HG03378 (cell line): ENCODE measurements around the gene CTDSPL2.
"Not testable (repeated sequence)": the region's sequence is repeated elsewhere in the genome, so short reads cannot be mapped to it uniquely, and the experiment has no call there.

ENCODE experiments used
- ATAC-seq: cut with Tn5 transposase; IDR thresholded peaks from one replicate; pipeline ENCODE4 v1.9.1; 2021; ENCODE audit warnings: mild to moderate bottlenecking, moderate library complexity; ENCODE audit not compliant: unreplicated experiment

Gene CTDSPL2

DNA sequence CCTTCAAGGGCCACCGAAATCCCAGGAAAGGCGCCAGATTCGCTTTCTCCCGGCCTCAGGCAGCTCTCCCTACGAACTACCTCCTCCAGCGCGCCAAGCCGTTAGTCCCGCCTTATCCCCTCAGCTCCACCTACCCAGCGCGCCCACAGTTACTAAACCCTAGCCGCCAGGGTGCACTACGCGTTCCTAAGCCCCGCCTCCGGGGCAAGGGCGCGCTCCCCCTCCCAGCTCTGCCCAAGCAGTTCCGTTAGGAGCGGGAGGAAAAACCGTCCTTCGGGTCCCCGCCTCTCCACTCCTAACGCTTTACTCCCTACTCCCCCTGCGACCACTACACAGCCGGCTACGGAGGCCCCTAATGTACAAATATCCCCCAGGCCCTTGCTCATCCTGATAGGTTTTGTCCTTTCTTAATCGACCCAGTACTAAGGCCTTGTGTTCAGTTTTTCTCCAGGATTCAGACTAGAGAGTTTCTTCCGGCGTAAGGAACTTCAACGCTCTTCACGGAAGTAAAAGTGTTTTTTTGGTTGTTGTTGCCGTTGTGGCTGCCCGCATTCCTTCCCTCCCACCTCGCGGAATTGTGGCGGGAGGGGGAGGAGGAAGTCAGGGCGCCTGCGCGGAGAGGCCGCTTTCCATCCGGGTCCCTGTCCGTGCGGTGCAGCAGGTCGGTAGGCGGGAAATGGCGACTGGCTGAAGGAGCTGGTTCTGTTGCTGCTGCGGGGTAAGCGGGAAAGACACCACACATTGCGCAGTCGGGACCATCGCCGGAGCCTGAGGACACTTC is at the start of gene CTDSPL2:
Gene CTDSPL2, plus strand, starts transcription at position 655 of the 781 bp plus-strand sequence. CDS start 31,386 bp downstream, outside the sequence.
- ATAC-seq = peak; percentile 79

DNA sequence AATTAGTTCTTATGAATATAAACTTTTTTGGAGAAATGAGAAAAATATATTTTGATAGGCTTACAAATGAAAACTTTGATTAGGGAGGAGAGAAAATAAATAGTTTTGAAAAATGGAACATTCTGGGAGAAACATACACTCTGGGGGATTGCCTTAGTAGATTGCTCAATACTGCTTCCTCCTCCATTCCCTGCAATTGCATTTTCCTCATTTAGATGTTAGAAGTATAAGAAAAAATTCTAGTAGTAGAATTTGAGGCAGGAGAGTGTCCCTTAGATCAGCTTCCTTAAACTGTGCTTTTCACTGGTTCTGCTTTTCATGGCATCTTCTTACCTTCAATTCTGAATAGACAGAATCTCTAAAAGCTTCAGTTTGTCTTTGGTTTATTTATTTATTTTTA is 46.2 kb upstream of the CTDSPL2 start:
- ATAC-seq = no peak

DNA sequence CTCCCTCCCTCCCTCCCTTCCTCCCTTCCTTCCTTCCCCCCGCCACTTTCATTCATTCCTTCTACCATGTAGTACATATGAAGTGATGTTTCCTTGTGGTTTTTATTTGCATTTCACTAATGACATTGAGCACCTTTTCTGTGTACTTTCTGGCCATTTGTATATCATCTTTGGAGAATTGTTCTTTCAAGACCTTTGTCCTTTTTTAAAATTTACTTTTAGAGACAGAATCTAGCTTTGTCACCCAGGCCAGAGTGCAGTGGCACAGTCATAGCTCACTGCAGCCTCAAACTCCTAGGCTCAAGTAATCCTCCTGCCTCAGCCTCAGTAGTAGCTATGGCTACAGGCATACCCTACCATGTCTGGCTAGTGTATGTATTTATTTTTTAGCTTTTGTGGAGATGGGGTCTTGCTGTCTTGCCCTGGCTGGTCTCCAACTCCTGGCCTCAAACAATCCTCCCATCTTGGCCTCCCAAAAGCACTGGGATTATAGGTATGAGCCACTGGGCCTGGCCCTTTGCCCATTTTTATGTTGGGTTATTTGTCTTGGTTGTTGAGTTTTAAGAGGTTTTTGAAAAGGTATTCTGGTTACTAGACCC is 42.0 kb upstream of the CTDSPL2 start:
- no peak for ATAC-seq

DNA sequence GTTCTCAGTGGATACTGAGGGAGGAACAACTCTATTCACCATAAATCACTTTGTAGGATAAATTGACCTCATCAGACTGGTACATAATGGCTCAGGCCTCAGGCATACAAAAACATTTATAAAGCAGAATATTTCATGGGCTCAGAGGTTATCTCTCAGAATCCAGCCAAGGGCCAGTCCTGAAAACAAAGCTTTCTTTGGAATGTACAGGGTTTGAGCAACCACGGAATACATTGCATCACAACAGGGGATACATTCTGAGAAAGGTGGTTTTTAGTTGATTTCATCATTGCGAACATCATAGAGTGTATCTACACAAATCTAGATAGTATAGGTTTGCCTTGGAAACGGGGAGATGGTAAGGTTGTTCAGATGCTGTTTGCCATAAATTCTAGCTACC is 33.4 kb upstream of the CTDSPL2 start:
- ATAC-seq = no peak

DNA sequence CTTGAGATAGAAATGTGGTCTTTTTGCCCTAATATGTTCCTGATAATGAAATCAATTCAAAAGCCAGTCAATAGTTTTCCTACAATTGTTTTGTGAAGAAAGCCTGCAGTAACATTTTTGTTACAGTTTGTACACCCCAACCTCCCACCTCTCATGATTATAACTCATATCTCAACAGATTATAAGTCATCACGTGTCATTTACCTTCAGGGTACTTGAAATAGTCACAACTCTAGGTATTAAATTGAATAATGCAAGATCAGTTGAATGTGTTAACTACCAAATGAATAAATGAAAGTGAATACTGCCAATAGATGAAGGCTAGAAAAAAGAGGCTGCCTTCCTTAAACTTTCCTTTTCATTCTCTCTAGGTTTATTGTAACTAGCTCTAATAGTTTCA is 32.9 kb upstream of the CTDSPL2 start:
- no peak for ATAC-seq

DNA sequence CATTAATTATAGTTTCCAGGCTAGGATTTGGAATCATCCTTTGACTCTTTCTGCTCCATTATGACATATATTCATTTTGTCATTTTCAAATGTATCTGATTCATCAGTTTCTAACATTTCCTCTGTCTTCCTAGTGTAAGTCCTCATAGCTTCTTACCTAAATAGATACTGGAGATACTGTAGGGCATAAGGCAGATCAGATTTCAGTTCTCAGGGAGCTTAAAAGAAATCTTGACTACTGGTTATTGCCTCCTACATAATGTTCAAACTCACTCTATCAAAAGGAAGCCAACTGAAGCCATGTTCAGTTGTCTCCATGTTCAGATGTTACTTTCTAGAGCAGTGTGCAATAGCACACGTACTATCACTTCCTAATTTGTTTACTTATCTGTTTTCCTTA is 29.6 kb upstream of the CTDSPL2 start:
- no peak for ATAC-seq

DNA sequence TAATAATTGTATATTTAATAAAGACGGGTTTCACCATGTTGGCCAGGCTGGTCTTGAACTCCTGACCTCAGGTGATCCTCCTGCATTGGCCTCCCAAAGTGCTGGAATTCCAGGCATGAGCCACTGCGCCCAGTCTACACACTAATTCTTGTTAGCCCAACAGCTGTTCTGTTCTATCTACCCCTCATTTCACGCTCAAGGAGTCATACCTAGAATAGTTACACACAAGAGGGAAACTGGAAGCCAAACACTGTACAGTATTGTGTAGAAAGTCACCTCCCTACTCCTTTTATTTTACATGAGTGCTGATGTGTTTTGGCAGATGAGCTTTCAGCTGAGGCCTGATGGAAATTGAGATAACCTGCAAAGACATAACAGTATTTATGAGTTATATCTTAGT is 13.4 kb upstream of the CTDSPL2 start:
- no peak for ATAC-seq

DNA sequence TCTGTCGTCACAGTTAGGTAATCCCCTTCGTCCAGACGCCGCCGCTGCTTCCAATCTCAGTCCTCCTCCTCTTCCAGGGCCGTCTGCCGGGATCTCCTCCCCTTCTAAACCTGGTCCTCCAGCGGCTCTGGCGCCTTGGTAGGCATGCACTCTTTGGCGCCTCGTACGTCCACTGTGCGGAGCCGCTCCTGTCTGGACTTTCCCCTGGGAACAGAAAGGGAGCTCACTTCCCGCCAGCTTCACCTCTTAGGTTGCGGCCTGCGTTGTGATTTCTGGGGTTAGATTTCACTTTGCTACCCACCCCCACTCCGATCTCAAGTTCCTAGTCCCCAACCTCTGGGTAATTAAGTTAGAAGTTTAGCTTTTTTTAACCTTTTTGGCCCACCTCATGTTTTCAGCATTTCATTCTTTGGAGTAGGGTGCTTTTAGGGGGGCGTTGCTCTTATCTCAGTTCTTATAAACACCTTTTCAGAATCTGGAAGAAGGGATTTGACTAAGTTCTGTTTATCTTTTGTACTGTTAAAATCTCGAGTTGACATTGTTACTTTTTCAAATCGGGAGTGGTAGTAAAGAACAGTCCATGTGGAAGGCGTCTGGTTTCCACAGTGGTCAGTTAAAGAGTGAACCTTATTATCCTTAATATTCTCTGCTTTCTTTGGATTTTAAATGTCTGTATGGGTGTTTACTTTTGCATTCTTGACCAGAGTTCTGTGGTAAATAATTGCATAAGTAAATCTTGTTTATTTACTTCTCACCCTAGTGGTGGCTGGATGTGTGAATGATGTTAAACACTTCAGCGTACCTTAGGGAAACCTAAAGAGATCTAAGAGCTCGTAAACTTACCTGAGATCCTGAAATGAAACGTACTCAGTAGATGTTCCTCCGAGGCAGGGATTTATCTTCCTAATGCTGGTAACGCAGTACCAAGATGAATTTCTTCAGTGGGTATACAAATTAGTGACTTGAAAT is 611 bp downstream of the CTDSPL2 start:
- ATAC-seq = peak; percentile 14

DNA sequence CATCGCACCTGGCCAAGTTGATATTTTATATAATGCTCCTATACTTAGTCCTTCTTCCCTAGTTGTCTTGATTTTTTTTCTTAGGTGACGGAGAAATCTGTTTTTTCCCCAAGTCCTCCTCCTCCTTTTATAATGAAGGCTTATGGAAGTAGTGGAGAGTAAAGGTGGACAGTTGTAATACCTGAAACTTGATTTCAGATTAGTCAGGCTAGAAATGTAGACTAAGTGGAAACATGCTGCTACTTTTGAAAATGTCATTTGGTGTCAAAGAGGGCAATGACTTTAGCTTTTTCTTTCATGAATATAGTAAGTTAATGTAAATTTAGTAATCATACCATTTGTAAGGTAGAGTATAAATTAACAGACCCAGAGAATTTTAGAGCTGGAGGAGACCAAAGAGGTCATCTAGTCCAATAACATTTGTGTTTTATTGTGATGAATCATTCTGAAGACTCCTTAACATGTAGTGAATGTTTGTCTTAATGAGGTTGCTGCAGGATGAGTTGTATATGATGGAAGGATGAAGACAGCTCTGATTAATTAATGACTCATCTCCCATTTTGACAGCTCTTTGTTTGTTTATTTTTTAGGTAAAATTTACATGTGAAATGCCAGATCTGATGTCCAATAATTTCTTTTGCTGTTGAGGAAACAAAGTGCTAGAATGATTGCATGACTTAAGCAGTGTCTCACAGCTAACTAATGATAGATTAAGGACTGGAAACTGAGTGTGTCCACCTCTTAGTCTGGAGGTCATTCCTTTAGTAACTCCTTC is 8.7 kb downstream of the CTDSPL2 start:
- no peak for ATAC-seq

DNA sequence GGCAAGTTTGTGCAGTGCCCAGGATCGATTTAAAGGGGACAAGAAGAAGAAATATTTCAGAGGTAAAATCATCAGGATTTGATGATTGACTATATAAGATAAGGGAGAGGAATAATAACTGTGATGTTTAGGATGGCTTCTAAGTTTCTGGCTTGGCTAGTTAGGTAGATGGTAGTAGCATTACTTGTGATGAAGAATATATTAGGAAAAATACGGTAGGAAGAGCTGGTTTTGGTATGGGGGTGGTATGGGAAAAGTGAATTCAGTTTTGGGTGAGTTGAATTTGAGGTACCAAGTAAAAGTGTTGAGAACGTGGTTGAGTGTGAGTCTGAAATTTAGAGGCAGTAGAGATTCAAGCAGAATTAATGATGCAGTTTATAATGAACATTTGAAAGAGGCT is 11.0 kb downstream of the CTDSPL2 start:
- no peak for ATAC-seq

DNA sequence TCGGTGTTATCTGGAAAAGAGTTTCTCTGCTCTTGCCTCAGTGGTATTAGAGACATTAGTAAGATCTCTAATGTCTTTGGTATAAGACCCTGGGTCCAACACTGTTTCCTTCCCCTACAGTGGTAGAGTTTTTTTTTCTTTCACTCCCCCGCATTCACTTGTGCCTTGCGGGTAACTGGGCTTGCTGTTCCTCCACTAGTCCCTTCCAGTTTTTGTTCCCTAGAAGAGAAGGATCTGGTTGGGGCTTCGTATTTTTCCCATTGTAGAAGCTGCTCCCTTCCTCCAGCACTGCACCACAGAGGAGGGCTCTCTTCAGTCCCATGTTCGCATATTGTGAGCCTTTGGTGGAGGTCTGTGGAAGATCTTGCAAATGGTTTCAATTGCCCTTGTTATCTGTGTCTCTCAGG is 13.7 kb downstream of the CTDSPL2 start:
- no peak for ATAC-seq

DNA sequence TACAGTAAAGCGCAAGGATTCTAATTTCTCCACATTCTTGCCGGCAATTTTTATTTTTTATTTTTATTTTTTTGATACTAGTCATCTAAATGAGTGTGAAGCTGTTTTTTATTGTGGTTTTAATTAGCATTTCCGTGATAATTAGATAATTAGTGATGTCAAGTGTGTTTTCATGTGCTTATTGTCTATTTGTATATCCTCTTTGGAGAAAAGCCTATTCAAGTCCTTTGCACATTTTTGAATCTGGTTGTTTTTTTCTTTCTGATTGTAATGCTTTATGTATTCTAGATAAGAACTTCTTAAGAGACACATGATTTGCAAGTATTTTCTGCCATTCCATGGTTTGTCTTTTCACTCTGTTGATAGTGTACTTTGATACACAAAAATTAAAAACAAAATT is 16.1 kb downstream of the CTDSPL2 start:
- ATAC-seq = no peak

DNA sequence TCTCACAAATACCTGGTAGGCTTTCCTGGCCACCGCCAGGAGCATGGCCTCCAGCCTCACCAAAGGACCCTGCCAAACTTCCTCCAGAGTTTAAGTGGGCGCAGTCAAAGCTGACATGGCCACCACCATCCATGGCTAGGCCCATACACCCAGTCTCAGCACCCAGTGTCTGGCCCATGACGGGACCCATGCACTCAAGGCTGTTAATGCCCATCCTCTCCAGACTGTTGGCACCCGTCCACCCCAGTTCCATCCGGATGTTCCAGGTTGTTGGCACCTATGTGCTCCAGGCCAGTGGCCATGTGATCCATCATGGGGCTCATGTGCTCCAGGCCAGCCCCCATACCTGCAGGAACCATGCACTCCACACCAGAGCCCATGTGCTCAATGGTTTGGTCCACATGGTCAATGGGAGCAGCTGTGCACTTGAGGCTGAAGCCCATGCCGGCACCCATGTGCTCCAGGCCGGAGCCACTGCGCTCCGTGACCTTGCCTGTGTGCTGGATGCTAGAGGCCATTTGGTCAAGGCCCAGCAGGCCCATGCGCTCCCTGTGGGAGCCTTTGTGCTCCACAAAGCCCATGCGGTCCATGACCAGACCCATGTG is 20.4 kb downstream of the CTDSPL2 start:
- ATAC-seq = no peak

DNA sequence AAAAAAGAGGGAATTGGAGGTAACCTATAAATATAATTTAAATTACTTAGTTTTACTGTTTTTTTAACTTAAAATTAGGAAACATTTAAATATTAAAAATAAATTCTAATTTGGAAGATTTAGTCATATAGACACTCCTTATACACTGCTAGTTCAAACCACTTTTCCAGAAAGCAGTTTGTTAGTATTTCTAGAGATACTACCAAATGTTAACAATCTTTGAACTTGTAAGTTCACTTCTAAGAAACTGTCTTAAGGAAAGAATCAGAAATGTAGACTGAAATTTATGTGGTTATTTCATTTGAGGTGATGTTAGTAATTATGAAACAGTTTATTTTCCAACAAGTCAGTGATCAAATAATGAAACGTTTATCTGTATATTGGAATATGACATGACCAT is 22.7 kb downstream of the CTDSPL2 start:
- no peak for ATAC-seq

DNA sequence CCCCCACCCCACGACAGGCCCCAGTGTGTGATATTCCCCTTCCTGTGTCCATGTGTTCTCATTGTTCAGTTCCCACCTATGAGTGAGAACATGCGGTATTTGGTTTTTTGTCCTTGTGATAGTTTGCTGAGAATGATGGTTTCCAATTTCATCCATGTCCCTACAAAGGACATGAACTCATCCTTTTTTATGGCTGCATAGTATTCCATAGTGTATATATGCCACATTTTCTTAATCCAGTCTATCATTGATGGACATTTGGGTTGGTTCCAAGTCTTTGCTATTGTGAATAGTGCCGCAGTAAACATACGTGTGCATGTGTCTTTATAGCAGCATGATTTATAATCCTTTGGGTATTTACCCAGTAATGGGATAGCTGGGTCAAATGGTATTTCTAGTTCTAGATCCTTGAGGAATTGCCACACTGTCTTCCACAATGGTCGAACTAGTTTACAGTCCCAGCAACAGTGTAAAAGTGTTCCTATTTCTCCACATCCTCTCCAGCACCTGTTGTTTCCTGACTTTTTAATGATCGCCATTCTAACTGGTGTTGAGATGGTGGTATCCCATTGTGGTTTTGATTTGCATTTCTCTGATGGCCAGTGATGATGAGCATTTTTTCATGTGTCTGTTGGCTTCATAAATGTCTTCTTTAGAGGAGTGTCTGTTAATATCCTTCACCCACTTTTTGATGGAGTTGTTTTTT is 26.3 kb downstream of the CTDSPL2 start:
- not testable (repeated sequence) for ATAC-seq

DNA sequence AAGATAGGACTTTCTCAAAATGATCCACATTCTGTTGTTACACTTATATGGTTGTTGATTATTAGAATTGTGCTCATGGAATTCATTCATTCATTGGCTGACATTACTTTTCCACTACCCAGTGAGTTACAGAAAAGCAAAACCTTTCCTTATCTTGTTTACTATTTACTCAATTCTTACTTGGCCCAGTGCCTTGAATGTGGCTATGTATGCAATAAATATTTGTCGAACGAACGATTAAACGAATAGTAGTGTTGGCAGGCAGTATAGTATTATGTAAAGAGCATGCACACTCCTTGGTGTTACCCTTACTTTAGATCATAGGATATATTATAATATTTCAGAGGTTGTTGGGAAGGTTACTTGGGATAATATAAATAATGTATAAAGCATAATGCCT is 31.0 kb downstream of the CTDSPL2 start:
- ATAC-seq = no peak

DNA sequence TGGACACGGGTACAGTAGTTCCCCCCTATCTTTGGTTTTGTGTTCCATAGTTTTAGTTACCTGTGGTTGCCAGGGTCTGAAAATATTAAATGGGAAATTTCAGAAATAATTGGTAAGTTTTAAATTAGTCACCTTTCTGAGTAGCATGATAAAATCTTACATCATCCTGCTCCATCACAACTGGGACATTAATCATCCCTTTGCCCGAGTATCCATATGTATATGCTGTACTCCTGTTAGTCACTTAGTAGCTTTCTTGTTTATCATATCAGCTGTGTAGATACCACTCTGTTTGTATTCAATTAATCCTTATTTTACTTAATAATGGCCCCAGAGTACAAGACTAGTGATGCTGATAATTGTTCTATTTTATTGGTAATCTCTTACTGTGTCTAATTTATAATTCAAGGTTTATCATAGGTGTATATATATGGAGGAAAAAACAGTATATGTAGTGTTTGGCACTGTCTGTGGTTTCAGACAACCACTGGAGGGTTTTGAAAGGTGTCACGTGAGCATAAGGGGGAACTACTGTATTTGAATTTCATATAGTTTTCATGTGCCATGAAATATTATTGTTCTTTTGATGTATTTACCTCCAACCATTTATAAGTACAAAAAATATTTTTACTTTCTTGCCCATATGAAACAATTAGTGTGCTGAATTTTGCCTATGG is 41.4 kb downstream of the CTDSPL2 start:
- no peak for ATAC-seq

DNA sequence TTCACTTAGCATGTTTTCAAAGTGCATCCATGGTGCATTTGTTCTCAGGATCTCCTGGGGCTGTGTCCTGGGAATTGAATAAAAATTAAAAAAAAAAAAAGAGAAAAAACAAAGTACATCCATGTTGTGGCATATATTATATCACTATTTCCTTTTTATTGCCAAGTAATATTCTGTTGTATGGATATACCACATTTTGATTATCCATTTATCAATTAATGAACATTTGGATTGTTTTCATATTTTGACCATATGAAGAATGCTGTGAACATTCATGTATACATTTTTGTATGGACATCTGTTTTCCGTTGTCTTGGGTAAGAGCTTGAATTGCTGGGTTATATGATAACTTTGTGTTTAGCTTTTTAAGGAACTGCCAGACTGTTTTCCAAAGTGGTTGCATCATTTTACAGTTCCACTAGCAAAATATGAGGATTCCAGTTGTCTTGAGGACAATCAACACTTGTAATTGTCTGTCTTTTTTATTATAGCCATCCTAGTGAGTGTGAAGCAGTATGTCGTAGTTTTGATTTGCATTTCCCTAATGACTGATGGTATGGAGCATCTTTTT is 44.5 kb downstream of the CTDSPL2 start:
- ATAC-seq = no peak

DNA sequence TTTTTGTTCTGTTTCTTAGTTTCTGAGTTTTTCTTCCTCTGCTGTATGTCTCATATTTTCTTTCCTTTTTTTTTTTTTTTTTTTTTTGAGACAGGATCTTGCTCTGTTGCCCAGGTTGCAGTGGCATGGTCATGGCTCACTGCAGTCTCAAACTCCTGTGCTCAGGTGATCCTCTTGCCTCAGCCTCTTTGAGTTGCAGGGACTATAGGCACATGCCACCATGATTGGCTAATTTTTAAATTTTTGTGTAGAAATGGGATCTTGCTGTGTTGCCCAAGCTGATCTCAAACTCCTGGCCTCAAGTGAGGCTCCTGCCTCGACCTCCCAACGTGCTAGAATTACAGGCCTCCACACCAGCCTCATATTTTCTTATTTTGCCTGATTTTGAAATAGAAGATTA is 51.9 kb downstream of the CTDSPL2 start:
- no peak for ATAC-seq
